Measurements from ENCODE around the gene IDH3G.

DNA sequence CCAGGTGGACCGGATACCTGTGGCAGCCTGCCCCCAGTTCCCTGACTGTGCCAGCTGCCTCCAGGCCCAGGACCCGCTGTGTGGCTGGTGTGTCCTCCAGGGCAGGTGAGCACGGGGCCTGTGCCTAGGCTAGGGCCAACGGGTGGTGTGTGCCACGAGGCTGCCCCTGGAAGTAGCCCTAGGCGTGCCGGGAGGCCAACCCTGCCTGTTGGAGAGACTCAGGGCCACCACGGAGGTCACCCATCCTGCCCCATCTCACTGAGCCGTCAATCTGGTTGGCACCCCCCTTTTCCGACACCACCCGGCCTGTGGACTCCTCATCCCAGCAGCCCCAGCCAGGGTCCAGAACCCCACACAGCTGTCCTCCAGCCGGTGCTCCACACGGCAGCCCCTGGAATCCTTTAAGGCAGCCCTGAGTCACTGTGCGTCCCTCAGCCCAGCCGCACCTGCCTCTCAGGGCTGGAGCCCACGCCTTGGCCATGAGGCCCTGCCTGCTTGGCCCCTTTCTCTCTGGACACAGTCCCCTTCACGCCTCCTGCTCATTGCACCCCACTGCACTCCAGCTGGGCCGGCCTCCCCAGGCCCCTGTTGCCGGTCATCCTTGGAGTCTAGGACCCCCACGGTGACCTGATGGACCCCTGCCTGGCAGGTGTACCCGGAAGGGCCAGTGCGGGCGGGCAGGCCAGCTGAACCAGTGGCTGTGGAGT, 24.9 kb downstream of the IDH3G start:
- TF ChIP-seq, protein P1, sequence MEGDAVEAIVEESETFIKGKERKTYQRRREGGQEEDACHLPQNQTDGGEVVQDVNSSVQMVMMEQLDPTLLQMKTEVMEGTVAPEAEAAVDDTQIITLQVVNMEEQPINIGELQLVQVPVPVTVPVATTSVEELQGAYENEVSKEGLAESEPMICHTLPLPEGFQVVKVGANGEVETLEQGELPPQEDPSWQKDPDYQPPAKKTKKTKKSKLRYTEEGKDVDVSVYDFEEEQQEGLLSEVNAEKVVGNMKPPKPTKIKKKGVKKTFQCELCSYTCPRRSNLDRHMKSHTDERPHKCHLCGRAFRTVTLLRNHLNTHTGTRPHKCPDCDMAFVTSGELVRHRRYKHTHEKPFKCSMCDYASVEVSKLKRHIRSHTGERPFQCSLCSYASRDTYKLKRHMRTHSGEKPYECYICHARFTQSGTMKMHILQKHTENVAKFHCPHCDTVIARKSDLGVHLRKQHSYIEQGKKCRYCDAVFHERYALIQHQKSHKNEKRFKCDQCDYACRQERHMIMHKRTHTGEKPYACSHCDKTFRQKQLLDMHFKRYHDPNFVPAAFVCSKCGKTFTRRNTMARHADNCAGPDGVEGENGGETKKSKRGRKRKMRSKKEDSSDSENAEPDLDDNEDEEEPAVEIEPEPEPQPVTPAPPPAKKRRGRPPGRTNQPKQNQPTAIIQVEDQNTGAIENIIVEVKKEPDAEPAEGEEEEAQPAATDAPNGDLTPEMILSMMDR (IDR thresholded peaks at IDR 0.05), result no peak
- no peak for TF ChIP-seq POLR2A (IDR thresholded peaks at IDR 0.05)
